Loucy (cell line): Measurements from ENCODE around the gene FBRSL1.

Experiments
- H2AFZ ChIP-seq: fragments of 200-600 bp; sonication (generic); 2 replicates; pipeline ENCODE4 v1.6.0; 2016; ENCODE audit warnings: antibody characterized with exemption, mild to moderate bottlenecking, low read length, moderate library complexity
- H3F3A ChIP-seq: fragments of 200-600 bp; 2 replicates; pipeline ENCODE4 v1.6.0; 2016; ENCODE audit warnings: antibody characterized with exemption, low read depth, mild to moderate bottlenecking
- H3K27me3 ChIP-seq: fragments of 200-600 bp; sonication (generic); 2 replicates; pipeline ENCODE4 v1.6.1; 2014; ENCODE audit warnings: low read length, mild to moderate bottlenecking; ENCODE audit not compliant: insufficient read depth, poor library complexity, severe bottlenecking
- H3K36me3 ChIP-seq: fragments of 200-600 bp; sonication (generic); 2 replicates; pipeline ENCODE4 v1.6.1; 2016; ENCODE audit warnings: low read length; ENCODE audit not compliant: insufficient read depth
- H3K4me1 ChIP-seq: fragments of 200-600 bp; sonication (generic); 2 replicates; pipeline ENCODE4 v1.5.1; 2014; ENCODE audit warnings: low read length, mild to moderate bottlenecking; ENCODE audit not compliant: insufficient read depth, poor library complexity, severe bottlenecking
- H3K4me2 ChIP-seq: fragments of 200-600 bp; sonication (generic); 2 replicates; pipeline ENCODE4 v1.6.0; 2014; ENCODE audit warnings: antibody characterized with exemption, low read length, low read depth, mild to moderate bottlenecking; ENCODE audit not compliant: poor library complexity, severe bottlenecking
- H3K4me3 ChIP-seq: fragments of 200-600 bp; sonication (generic); 2 replicates; pipeline ENCODE4 v1.5.1; 2014; ENCODE audit warnings: low read length, mild to moderate bottlenecking, mixed read lengths; ENCODE audit not compliant: poor library complexity, severe bottlenecking
- H3K79me2 ChIP-seq: fragments of 200-600 bp; sonication (generic); 2 replicates; pipeline ENCODE4 v1.6.1; 2014; ENCODE audit warnings: low read length; ENCODE audit not compliant: insufficient read depth
- H3K9ac ChIP-seq: fragments of 200-600 bp; sonication (generic); 2 replicates; pipeline ENCODE4 v1.6.0; 2014; ENCODE audit warnings: mild to moderate bottlenecking, low read depth, low read length, moderate library complexity; ENCODE audit not compliant: poor library complexity, severe bottlenecking
- H3K9me2 ChIP-seq: fragments of 200-600 bp; sonication (generic); replicated peaks from 2 replicates; pipeline ENCODE4 v1.6.1; 2016; ENCODE audit warnings: low read depth, low read length, mixed read lengths
- H3K9me3 ChIP-seq: fragments of 200-600 bp; sonication (generic); 2 replicates; pipeline ENCODE4 v1.6.1; 2014; ENCODE audit warnings: mild to moderate bottlenecking, antibody characterized with exemption, low read length, low read depth; ENCODE audit not compliant: insufficient read depth
- H4K20me1 ChIP-seq: fragments of 200-600 bp; sonication (generic); 2 replicates; pipeline ENCODE4 v1.6.0; 2014; ENCODE audit warnings: antibody characterized with exemption, low read length, mild to moderate bottlenecking; ENCODE audit not compliant: insufficient read depth, poor library complexity, severe bottlenecking
- EZH2phosphoT487 ChIP-seq: fragments of 200-600 bp; IDR thresholded peaks from 2 replicates; pipeline ENCODE4 v1.6.1; 2018; ENCODE audit warnings: antibody characterized with exemption, mild to moderate bottlenecking, moderate library complexity, borderline replicate concordance
- TF ChIP-seq, protein P1 (sequence below): fragments of 200-600 bp; sonication (generic); conservative IDR thresholded peaks from 2 replicates; pipeline ENCODE4 v1.5.1; 2014; ENCODE audit warnings: mild to moderate bottlenecking, antibody characterized with exemption, low read length

FBRSL1 gene

DNA sequence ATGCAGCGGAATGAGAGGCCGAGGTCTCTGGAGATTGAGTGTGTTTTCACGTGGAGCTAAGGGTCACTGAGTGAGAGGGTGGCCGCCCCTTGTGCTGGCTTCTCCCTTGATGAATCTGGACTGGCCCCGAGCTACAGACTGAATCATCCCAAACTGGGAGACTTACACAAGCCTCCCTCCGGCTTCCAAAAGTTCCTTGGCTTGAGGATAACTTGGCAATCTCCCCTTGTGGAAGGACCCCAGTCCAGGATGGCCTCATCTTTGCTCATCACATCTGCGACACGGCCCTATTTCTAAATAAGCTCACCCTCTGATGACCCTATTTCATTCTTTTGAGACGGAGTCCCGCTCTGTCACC, 41.5 kb upstream of the FBRSL1 start:
- H2AFZ ChIP-seq = no peak overlapping the region
- no peak overlapping the region for H3K4me3 ChIP-seq
- no peaks in the 10 kb centered on the region for H3K9me3 ChIP-seq
- no peak overlapping the region for H3K4me2 ChIP-seq
- H3K9ac ChIP-seq = no peak overlapping the region
- peaks cover 28% of the 10 kb centered on the region for H3K4me1 ChIP-seq
- H4K20me1 ChIP-seq = no peaks in the 10 kb centered on the region
- no peaks in the 10 kb centered on the region for H3K36me3 ChIP-seq
- TF ChIP-seq EZH2phosphoT487 = no peak
- TF ChIP-seq, protein P1, sequence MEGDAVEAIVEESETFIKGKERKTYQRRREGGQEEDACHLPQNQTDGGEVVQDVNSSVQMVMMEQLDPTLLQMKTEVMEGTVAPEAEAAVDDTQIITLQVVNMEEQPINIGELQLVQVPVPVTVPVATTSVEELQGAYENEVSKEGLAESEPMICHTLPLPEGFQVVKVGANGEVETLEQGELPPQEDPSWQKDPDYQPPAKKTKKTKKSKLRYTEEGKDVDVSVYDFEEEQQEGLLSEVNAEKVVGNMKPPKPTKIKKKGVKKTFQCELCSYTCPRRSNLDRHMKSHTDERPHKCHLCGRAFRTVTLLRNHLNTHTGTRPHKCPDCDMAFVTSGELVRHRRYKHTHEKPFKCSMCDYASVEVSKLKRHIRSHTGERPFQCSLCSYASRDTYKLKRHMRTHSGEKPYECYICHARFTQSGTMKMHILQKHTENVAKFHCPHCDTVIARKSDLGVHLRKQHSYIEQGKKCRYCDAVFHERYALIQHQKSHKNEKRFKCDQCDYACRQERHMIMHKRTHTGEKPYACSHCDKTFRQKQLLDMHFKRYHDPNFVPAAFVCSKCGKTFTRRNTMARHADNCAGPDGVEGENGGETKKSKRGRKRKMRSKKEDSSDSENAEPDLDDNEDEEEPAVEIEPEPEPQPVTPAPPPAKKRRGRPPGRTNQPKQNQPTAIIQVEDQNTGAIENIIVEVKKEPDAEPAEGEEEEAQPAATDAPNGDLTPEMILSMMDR = no peak
- peaks cover 6% of the 10 kb centered on the region for H3F3A ChIP-seq
- H3K79me2 ChIP-seq = peaks cover 8% of the 10 kb centered on the region; the same call in 1 of the 2 replicates
- no peaks in the 10 kb centered on the region for H3K9me2 ChIP-seq
- H3K27me3 ChIP-seq = no peaks in the 10 kb centered on the region

DNA sequence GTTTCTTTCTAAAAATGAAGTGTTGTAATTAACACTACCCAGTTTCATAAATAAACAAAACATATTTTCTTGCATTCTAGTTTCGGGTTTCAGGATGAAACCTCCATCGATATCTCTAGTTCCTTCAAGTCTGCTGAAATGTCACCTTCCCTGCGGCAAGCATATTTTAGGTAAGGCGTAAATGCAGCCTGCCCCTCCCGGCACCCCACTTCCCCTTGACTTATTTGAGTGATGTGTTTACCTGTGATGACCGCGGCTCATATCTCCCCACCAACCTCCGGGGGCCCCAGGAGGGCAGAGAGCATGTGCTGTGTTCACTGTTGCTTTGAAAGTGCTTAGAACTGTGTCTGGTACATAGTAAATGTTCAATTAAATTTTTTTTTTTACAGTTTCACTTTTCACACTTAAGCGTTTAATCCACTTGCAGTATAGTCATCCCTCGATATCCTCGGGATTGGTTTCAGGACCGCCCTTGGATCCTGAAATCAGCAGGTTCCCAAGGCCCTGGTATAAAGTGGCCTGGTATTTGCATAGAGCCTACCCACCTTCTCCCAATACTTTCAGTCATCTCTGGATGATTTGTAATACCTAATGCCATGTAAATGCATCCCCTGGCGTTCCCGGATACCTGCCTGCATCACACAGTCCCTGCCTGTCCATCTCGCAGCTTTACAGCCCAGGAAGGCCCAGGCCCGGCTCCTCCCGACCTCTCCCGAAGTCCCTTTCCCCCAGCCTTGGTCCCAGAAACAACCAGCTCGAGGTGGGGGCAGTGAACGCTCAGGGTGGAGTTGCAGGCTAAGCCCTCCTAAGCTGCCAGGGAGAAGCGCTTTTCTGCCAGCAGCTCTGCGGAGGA, 40.2 kb upstream of the FBRSL1 start:
- no peaks in the 10 kb centered on the region for H3K79me2 ChIP-seq
- H3K4me3 ChIP-seq = no peak overlapping the region
- H4K20me1 ChIP-seq = no peaks in the 10 kb centered on the region
- H3K9ac ChIP-seq = no peak overlapping the region
- H3F3A ChIP-seq = peaks cover 6% of the 10 kb centered on the region
- H3K9me3 ChIP-seq = no peaks in the 10 kb centered on the region
- H3K9me2 ChIP-seq = no peaks in the 10 kb centered on the region
- H3K4me1 ChIP-seq = peaks cover 25% of the 10 kb centered on the region
- no peaks in the 10 kb centered on the region for H3K36me3 ChIP-seq
- no peak overlapping the region for H3K4me2 ChIP-seq
- H2AFZ ChIP-seq = no peak overlapping the region
- H3K27me3 ChIP-seq = no peaks in the 10 kb centered on the region
- TF ChIP-seq EZH2phosphoT487 = no peak
- TF ChIP-seq, protein P1 = no peak

DNA sequence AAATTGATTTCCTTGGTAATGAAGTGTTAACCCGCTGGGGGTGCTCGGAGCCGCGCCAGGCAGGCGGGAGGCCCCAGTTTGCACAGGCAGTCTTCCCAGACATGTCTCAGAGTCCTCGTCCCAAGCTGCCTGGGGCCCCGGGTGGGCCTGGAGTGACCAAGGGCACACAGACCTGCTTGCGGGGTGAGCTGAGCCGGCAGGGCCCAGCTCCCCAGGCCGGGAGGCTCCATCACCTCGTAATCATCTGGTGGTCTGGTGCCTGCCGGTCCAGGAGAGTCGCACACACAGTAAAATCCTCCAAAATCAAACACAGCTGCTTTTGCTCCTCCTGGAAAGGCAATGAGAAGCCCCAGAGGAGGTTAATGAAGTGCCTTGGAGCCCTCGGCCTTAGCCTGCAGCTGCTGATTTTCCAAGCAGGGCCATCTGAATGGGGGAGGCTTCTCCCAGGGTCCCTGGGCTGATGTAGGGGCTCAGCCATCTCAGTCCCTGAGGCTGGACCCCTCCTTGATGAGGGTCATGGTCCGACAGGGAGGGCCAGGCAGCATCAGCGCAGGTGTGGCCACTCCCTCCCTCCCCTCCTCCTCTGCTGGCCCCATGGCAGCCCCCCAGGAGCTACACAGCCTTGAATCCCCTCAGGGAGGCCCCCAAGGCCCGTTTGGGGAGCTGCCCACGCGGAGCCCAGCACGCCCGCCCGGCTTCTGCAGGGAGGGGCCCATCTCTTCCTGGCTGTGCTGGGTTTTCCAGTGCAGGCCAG, 39.4 kb upstream of the FBRSL1 start:
- Histone ChIP-seq H3K9me3 (no peaks in the 10 kb centered on the region), H3K79me2 (no peaks in the 10 kb centered on the region), H3K27me3 (no peaks in the 10 kb centered on the region), H4K20me1 (no peaks in the 10 kb centered on the region), H3K9me2 (no peaks in the 10 kb centered on the region), H3K4me3 (no peak overlapping the region), H3K36me3 (no peaks in the 10 kb centered on the region), H3K4me2 (no peak overlapping the region), H3K4me1 (peaks cover 24% of the 10 kb centered on the region), H3F3A (peaks cover 6% of the 10 kb centered on the region), H3K9ac (no peak overlapping the region), H2AFZ (no peak overlapping the region)
- TF ChIP-seq, protein P1 = no peak
- TF ChIP-seq EZH2phosphoT487 = no peak
